ENCODE data around the gene HOXB8. TPM values are rescaled to one million over a fixed set of nuclear protein-coding genes. Genes with fewer than 3 reads are reported as not detected.
A peak's percentile ranks its signal among the peaks of the same experiment; 100 is the strongest.

The HOXB8 gene
- total RNA-seq, result not detected

DNA sequence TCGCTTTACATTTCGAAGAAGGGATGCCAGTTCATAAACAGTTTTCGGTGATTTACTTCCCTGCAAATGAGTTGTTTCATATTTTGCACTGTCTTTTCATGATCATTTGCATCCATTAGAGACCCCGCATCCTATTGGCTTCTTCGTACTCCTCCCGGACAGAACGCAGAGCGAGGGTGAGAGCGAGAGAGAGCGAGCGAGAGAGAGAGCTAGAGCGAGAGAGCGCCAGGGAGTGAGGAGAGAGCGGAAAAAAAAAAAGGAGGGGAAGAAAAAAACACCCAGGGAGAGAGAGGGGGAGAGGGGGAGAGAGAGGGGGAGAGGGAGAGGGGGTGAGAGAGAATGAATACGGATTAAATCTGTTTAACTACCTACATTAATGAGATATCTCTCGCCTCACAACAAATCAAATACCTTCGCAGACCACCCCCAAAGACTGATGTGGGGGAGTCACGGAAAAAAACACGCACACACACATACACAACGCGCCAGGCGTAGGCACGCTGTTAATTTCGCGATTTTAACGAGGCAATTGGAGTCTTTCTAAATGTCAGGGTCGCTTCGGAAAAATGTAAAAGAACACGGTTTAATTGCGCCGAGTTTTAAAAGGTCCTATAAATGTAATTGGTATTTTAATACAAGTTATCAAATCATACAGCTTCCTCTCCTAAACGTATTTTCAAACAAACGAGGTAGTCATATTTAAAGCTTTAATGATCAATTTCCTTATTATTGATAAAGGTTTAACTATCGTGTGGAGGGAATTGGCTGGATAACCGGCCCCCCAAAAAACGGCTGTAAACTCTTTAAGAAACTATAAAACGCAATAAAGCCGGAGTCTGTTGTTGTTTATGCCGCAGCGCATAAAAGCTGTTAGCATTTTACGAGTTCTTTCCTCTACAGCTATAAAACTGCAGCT lies at the start of gene HOXB8:
Gene HOXB8, minus strand, starts transcription at position 246 of the 916 bp plus-strand sequence. CDS start 588 bp downstream, outside the sequence.
- Mint-ChIP-seq H3K36me3 (ENCODE audit: low read depth) (peaks cover 22% of the 10 kb centered on the region), H3K4me3 (peak within 1 kb of the TSS; percentile 96), H3K4me1 (peaks cover 35% of the 10 kb centered on the region), H3K27ac (no peak within 1 kb of the TSS), H3K9me3 (no peaks in the 10 kb centered on the region), H3K27me3 (peaks cover 77% of the 10 kb centered on the region)
- ATAC-seq (replicated peaks), result no peak

DNA sequence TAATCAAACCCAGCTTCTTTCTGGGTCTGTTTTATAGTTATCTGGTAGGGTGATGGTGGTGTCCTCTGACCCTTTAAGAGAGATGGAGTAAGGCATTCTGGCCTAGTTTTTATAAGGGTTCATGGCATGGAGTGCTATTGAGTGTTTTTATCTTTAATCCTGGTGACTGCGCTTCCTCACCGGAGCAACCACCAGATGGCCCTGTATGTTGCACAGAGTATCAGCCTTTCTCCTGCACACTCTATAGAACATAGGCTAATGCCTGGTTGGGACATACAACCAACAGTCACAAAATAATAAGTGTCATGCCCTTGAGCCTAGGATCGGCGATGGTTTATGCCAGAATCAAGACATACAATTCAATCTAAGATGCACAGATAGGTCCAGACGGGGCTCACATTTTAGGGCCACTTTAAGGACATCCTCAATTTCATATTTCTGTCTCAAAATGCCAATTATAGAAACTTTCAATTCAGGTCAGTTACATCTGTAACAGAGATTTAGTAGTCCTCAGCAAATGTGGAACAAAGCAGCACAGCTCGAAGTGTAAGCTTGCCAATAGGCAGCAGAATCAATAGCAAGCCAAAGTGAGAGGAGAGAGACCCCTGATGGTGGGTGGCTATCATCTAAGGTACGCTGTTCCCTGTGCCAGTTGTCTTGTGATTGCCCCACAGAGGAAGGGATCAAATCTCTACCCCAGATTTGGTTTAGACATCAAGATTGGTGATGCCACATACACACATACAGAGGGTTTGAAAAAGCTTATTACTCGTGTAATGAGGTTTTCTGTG lies 48.2 kb upstream of the HOXB8 start:
- Mint-ChIP-seq H3K27me3 (peaks cover 19% of the 10 kb centered on the region), H3K27ac (no peak overlapping the region), H3K4me1 (no peaks in the 10 kb centered on the region), H3K9me3 (no peaks in the 10 kb centered on the region), H3K4me3 (no peak overlapping the region), H3K36me3 (ENCODE audit: low read depth) (no peaks in the 10 kb centered on the region)
- no peak for ATAC-seq (replicated peaks)

DNA sequence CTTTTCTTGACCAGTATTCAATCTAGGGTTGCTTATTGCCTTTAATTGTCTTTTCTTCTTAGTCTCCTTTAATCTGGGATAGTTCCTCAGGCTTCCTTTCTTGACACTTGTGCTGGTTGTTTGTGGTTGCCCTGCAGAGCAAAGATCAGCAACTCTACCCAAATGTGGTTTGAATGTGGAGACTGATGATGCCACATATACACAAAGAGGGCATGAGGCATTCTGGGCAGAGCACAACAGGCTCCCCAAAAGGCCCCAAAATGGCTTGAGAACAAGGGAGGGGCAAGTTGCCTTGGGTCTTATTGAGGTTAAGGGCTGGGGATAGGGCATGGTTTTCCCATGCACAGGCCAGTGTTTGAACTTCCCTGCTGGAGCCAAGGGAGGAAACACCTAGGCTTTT lies 40.8 kb upstream of the HOXB8 start:
- Mint-ChIP-seq H3K4me3 (no peak overlapping the region), H3K9me3 (no peaks in the 10 kb centered on the region), H3K27ac (no peak overlapping the region), H3K27me3 (peaks cover 13% of the 10 kb centered on the region), H3K4me1 (no peaks in the 10 kb centered on the region), H3K36me3 (ENCODE audit: low read depth) (no peaks in the 10 kb centered on the region)
- no peak for ATAC-seq (replicated peaks)

DNA sequence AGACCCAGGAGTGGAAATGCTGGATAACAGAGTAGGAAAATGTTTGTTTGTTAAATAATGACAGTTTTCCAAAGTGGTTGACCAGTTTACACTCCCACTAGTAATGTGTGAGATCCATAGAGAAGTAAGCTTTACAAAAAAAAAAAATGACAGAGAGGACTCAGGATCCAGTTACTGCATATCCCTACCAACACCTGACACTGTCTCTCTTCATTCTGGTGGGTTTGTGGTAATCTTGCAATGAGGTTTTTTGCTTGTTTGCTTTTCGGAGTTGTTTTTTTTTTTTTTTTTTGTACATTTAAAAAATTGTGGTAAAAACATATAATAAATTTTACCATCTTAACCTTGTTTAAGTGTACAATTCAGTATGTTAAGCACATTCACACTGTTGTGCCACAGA lies 34.6 kb upstream of the HOXB8 start:
- no peak for ATAC-seq (replicated peaks)
- Mint-ChIP-seq H3K36me3 (ENCODE audit: low read depth) (no peaks in the 10 kb centered on the region), H3K4me3 (no peak overlapping the region), H3K4me1 (peaks cover 6% of the 10 kb centered on the region), H3K27ac (no peak overlapping the region), H3K9me3 (no peaks in the 10 kb centered on the region), H3K27me3 (peaks cover 46% of the 10 kb centered on the region)

DNA sequence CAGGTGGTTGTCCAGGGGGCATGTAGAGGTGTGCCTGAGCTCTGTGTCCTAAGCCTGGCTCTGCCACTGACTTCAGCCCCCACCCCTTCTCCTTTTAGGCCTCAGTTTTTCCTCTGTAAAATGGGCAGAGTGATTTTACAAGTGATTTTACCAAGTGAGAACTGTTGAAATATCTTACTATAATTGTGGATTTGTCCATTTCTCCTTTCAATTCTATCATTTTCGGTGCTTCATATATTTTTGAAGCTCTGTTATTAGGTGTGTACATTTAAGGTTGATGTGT lies 32.8 kb upstream of the HOXB8 start:
- Mint-ChIP-seq H3K36me3 (ENCODE audit: low read depth) (no peaks in the 10 kb centered on the region), H3K4me1 (peaks cover 6% of the 10 kb centered on the region), H3K4me3 (peak overlapping the region; percentile 72), H3K9me3 (no peaks in the 10 kb centered on the region), H3K27me3 (peaks cover 59% of the 10 kb centered on the region), H3K27ac (no peak overlapping the region)
- no peak for ATAC-seq (replicated peaks)

DNA sequence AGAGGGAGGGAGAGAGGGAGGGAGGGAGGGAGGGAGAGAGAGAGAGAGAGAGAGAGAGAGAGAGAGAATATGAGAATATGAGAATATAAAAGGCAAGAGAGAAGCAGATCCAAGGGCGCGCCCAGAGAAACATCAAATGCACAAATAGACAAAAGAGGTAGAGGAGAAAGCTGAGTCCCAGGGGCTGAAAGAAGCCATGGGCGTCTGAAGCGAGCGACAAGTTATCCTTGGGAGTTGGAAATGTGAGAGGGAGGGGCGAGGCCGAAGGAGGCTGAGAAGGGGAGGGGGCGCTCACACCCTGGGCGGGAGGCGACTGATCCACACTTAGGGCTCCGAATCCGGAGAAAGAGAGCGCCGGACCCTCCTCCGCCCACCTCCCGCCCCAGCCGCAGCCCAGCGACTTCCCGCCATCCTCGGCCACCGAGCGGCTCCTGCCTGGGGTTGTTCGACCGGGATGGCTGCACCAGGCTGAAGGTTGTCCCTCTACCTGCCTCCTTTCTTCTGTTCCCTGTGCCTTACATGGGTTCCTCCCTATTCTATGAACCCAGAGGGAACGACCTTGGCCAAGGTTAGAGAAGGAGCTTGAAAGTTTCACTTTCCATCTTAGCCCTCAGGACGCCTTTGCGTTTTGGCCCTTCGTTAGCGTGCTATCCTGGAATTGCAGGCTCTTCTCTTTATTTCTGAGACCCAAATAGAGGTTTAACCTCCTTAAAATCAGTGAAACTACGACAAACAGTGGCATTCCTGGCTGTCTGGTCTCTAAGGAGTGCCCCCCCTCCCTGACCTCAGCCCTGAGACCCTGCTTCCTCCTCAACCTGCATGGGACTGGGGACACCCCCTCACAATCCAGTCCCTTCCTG lies 32.2 kb upstream of the HOXB8 start:
- Mint-ChIP-seq H3K27ac (no peak overlapping the region), H3K4me1 (peaks cover 6% of the 10 kb centered on the region), H3K9me3 (no peaks in the 10 kb centered on the region), H3K4me3 (peak overlapping the region; percentile 72), H3K27me3 (peaks cover 62% of the 10 kb centered on the region), H3K36me3 (ENCODE audit: low read depth) (no peaks in the 10 kb centered on the region)
- ATAC-seq (replicated peaks), result peak; percentile 9

DNA sequence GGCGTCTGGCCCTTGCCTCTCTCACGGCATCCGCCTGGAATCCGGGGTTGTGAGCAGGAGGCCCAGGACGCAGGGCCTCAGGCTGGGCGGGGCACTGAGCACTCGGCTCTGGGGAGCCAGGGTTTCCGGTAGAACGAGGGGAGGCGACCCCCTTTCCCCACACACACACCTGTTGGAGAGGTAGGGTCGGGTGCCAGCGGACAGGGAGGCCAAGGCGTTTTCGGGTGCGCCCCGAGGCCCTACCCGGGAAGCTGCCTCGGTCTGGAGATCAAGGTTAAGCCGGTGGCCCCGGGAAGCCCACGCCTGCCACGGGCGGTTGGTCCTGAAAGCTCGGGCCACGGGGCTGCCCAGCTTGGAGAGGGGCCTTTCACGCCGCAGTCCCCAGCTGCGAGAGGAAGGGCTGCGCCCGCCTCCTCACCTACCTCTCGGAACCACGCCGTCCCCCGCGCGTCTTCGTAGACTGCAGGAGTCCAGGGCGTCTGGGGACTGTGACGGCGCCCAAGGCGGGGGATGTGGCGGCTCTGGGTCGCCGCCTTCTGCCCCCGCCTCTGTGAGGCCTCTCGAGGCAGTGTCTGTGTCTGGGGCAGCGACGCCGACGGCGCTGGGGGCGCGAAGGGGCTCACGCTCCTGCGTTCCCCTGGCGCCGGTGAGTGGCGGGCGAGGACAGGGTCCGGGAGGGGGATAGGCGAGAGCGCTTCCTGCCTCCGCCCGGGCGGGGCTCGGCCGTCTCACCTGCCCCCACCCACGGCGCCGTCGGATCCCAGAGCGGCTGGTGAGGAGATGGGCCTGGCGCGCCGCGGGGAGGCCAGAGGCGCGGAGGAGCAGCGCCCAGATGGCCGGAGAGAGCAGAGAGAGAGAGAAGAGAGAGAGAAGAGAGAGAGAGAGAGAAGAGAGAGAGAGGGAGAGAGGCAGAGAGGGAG lies 31.4 kb upstream of the HOXB8 start:
- Mint-ChIP-seq H3K4me3 (peak overlapping the region; percentile 72), H3K9me3 (no peaks in the 10 kb centered on the region), H3K27ac (no peak overlapping the region), H3K36me3 (ENCODE audit: low read depth) (no peaks in the 10 kb centered on the region), H3K27me3 (peaks cover 65% of the 10 kb centered on the region), H3K4me1 (peaks cover 11% of the 10 kb centered on the region)
- peak; percentile 62 for ATAC-seq (replicated peaks)

DNA sequence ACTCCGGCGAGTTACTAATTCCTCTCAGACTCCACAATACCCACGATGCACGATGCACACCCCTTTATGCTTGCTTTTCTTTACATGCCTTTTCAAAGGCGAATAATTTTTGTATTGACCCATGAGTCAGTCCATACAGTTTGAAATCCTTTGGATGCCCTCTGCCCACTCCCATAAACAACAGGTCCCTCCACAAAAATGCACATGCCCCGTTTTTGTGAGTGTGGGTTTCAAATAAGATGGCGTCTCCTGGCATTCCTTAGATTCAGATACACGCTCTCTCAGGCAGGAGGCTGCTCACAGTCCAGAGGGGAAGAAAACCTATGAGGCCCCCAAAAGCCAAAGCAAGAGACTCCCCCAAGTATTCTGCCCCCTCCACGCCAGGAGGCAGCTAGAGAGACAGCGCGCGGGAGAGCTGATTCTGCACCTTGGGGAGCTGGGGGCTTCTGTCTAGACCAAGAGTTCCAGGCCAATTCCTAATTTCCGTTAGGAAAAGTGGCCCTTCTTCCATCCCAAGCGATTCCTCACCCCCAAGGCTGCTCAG lies 30.6 kb upstream of the HOXB8 start:
- H3K36me3 Mint-ChIP-seq (ENCODE audit: low read depth), result no peaks in the 10 kb centered on the region
- no peak overlapping the region for H3K27ac Mint-ChIP-seq
- peaks cover 13% of the 10 kb centered on the region for H3K4me1 Mint-ChIP-seq
- H3K9me3 Mint-ChIP-seq, result no peaks in the 10 kb centered on the region
- H3K27me3 Mint-ChIP-seq, result peaks cover 72% of the 10 kb centered on the region
- peak overlapping the region; percentile 72 for H3K4me3 Mint-ChIP-seq
- ATAC-seq (replicated peaks), result no peak

DNA sequence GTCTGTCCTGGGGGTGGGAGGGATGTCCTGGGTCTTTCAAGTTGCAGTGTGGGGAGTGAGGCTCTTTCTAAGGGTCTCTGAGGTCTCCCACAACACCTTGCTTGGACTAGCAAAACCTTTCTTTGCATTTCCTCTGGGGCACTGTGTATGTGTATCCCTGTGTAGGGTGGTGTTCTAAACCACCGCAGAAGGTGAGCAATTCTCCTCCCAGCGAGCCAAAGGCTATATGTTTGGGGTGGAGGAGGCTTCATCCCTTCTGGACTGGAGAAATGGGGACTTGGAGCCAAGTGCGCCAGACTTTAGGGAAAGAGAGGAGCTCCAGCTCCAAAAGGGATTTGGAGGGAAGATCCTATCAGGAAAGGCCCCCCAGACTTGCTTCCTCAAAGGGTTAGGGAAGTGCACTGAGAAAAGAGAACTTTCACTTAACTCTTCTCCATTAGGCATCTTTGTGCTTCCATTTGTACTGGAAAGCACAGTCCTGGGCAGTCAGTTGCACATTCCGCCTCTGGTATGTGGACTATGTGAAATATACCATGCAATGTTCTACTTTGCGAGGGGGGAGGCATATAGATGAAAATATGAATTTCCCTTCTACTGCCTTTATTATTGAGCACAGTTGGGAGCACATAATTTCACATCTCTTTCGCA lies 29.9 kb upstream of the HOXB8 start:
- H3K4me3 Mint-ChIP-seq, result no peak overlapping the region
- peaks cover 72% of the 10 kb centered on the region for H3K27me3 Mint-ChIP-seq
- H3K36me3 Mint-ChIP-seq (ENCODE audit: low read depth), result no peaks in the 10 kb centered on the region
- no peaks in the 10 kb centered on the region for H3K9me3 Mint-ChIP-seq
- H3K27ac Mint-ChIP-seq, result no peak overlapping the region
- peaks cover 13% of the 10 kb centered on the region for H3K4me1 Mint-ChIP-seq
- ATAC-seq (replicated peaks), result no peak

DNA sequence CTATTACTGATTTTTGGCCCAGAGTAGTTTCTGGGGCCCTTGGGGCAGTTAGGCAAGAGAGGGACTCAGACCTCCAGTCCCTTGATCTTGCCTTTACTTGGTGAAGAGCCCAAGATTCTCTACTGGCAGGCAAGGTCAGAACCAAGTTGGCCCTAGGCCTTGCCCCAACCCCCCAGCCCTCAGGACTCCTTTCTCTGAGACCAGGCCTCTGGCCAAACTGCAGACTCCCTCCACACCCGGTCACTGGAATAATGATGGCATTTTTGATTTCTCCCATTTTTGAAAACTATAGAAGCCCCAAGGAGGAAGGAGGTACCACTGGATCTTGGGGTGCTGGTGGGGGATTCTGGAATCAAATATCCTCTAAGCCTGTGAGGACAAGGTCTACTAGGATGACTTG lies 29.1 kb upstream of the HOXB8 start:
- Mint-ChIP-seq H3K27ac (no peak overlapping the region), H3K27me3 (peaks cover 73% of the 10 kb centered on the region), H3K4me3 (no peak overlapping the region), H3K36me3 (ENCODE audit: low read depth) (no peaks in the 10 kb centered on the region), H3K4me1 (peaks cover 13% of the 10 kb centered on the region), H3K9me3 (no peaks in the 10 kb centered on the region)
- ATAC-seq (replicated peaks), result no peak

DNA sequence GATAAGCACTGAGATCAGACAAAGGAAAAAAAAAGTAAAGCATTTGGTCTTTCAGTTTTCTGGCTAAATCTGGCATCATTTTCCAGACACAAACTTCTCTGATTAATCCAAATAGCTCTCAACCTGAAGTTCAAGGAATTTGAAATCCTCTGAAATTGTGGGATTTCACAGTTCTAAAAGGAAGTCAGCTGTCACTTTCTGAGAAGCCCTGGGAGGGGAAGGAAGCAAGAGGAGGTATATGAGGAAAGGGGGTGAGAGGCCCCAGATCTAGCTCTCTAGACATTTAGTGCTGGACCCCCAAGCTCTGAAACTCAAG lies 28.6 kb upstream of the HOXB8 start:
- no peaks in the 10 kb centered on the region for H3K9me3 Mint-ChIP-seq
- peaks cover 77% of the 10 kb centered on the region for H3K27me3 Mint-ChIP-seq
- no peaks in the 10 kb centered on the region for H3K36me3 Mint-ChIP-seq (ENCODE audit: low read depth)
- H3K27ac Mint-ChIP-seq, result no peak overlapping the region
- H3K4me1 Mint-ChIP-seq, result peaks cover 13% of the 10 kb centered on the region
- ATAC-seq (replicated peaks), result no peak
- H3K4me3 Mint-ChIP-seq, result no peak overlapping the region

DNA sequence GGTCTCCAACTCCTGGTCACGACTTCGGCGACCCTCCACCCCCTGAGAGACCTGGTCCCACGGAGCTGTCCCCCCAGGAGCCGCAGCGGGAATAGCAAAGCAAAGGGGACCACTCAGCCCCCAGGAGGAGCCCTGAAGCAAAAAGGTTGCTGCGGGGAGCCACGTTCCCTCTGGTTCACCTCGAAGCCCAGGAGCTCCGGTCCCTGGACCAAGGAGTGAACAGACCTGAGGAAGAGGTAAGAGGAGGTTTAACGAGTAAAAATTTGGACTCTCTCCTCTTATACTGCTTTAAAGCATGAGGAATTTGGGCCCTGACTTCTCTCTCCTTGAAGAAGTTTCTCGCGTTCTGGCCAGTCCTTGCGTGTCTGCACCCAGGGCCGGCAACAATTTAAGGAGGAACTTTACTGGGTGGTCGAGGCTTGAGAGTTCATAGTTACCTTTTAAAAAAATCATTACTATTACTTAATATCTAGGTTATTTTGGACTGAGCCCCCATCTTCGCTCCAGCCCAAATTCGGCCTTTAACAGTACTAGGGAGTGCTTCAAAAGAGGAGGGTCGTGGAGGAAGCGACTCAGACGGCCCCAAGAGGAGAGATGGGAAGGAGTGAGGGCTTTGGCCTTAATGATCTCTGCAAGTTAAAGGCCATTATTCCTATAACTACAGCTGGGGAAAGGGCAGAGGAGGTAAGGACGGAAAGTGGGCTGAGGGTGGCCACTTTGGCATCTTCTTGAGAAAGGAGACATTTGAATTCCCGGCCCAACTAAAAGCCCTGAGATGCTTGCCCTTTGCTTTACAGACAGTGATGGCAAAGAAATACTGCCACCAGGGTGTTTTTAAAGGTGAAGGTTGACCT lies 28.0 kb upstream of the HOXB8 start:
- Mint-ChIP-seq H3K36me3 (ENCODE audit: low read depth) (no peaks in the 10 kb centered on the region), H3K27me3 (peaks cover 78% of the 10 kb centered on the region), H3K4me3 (no peak overlapping the region), H3K27ac (no peak overlapping the region), H3K9me3 (no peaks in the 10 kb centered on the region), H3K4me1 (peaks cover 13% of the 10 kb centered on the region)
- no peak for ATAC-seq (replicated peaks)

All from activated T-helper 17 cell treated with anti-CD3 and anti-CD28 coated beads, Interleukin-2, amount 50 U/mL, for 72 hours (primary cell).